Body of pancreas (tissue), 4 donors: ENCODE results near the gene TRUB1. TPM values are rescaled to one million over a fixed set of nuclear protein-coding genes. Genes with fewer than 3 reads are reported as not detected.

Source experiments
- ATAC-seq: fragments of 150-250 bp; one replicate; pipeline ENCODE4 v1.9.1; 2016
- DNase-seq, 4 donors: peaks; one replicate each; pipeline ENCODE4 v3.0.0-alpha.2; 2019
- H3K27ac ChIP-seq, 4 donors: fragments of 200-600 bp; sonication (generic); 1 replicate in 3 of 4; 2 replicates in 1 of 4; pipeline versions ENCODE4 v1.5.1 to v1.6.1; 2016 to 2019; ENCODE audit warnings: mild to moderate bottlenecking in 1 of 4, mixed read lengths in 1 of 4, moderate library complexity in 1 of 4
- H3K27me3 ChIP-seq, 2 donors: fragments of 200-600 bp; sonication (generic); one replicate each; pipeline ENCODE4 v1.6.0; 2016; ENCODE audit warnings: mild to moderate bottlenecking in 1 of 2
- H3K36me3 ChIP-seq, 2 donors: fragments of 200-600 bp; sonication (generic); replicated peaks in 1 of 2; 2 replicates each; pipeline ENCODE4 v1.5.1; 2016; ENCODE audit warnings: low read depth in 2 of 2; ENCODE audit not compliant: insufficient read depth in 1 of 2
- H3K4me1 ChIP-seq: fragments of 200-600 bp; sonication (generic); one replicate; pipeline ENCODE4 v1.6.0; 2016
- H3K4me3 ChIP-seq, 2 donors: fragments of 200-600 bp; sonication (generic); 1 replicate in 1 of 2; 2 replicates in 1 of 2; pipeline ENCODE4 v1.5.1; 2016 to 2019
- H3K9me3 ChIP-seq, 3 donors: fragments of 200-600 bp; sonication (generic); 1 replicate in 2 of 3; 2 replicates in 1 of 3; pipeline ENCODE4 v1.5.1; 2016
- POLR2A ChIP-seq, 3 donors: fragments of 450-650 bp; IDR thresholded peaks; one replicate each; pipeline ENCODE4 v1.6.1; 2016; ENCODE audit warnings: antibody characterized with exemption in 3 of 3, mild to moderate bottlenecking in 2 of 3
- WGBS, 2 donors: methylation state at CpG; one replicate each; pipeline ENCODE4 v1.1.5; 2017; 5-methylcytosine and 5-hydroxymethylcytosine counted together
- intact Hi-C: fragments of 100-400 bp; cut with DNase I; formaldehyde crosslinking; loops from one replicate; pipeline ENCODE4 v1.15.1; 2023
- total RNA-seq, 2 donors: library from RNA; depleted of rRNA; stranded (reverse); fragments of >200 nt; gene quantifications; one replicate each; pipeline ENCODE4 v1.1.0, GENCODE V29; 2016
- TF ChIP-seq, protein P1 (sequence below), 7 experiments: fragments of 450-650 bp in 4 of 7; fragments of 200-600 bp in 3 of 7; sonication (generic) in 3 of 7; IDR thresholded peaks; one replicate each; pipeline ENCODE4 v1.5.1; 2016 to 2019; ENCODE audit warnings: antibody characterized with exemption in 7 of 7

TRUB1 gene
- total RNA-seq, 2 donors from 2014 or later, result 12.2 to 38.2 TPM

DNA sequence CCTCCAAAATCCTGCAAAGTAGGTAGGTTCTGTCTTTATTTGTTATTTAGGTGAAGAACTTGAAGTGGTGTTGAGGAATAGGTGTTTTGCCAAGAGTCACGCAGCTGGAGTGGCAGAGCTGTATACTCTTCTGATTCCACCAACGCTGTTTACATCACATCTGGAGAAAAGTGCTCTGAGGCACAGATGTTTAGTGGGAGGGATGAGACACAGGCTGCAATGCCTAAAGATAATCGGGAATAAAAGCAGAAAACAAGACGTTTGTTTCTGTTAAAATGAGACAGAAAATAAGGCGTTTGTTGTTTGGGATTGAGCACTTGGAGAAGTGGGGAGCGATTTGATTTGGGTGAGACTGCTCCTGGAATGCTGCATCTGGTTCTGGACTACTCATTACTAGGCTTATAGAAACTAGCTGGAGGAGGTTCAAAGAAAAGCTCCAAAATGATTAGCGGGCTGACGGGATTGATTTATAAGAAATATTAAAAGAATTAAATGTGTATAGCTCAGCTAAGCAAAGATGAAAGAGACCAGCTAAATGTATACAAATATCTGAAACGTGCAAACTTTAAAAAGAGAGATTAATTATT is 54.3 kb downstream of the TRUB1 start:
- TF ChIP-seq, protein P1, sequence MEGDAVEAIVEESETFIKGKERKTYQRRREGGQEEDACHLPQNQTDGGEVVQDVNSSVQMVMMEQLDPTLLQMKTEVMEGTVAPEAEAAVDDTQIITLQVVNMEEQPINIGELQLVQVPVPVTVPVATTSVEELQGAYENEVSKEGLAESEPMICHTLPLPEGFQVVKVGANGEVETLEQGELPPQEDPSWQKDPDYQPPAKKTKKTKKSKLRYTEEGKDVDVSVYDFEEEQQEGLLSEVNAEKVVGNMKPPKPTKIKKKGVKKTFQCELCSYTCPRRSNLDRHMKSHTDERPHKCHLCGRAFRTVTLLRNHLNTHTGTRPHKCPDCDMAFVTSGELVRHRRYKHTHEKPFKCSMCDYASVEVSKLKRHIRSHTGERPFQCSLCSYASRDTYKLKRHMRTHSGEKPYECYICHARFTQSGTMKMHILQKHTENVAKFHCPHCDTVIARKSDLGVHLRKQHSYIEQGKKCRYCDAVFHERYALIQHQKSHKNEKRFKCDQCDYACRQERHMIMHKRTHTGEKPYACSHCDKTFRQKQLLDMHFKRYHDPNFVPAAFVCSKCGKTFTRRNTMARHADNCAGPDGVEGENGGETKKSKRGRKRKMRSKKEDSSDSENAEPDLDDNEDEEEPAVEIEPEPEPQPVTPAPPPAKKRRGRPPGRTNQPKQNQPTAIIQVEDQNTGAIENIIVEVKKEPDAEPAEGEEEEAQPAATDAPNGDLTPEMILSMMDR (IDR thresholded peaks at IDR 0.05), result no peak
- no peak for TF ChIP-seq POLR2A (IDR thresholded peaks at IDR 0.05)

GRCh38 chr10:114995468-114996247 is 57.7 kb downstream of the TRUB1 start:
- Histone ChIP-seq H3K4me3 (no peak overlapping the region), H3K27me3 (no peaks in the 10 kb centered on the region), H3K4me1 (no peaks in the 10 kb centered on the region), H3K9me3 (no peaks in the 10 kb centered on the region), H3K27ac (no peak overlapping the region), H3K36me3 (no peaks in the 10 kb centered on the region)
- ATAC-seq (no peak), DNase-seq (no peak)
- TF ChIP-seq POLR2A (IDR thresholded peaks at IDR 0.05), result no peak
- TF ChIP-seq, protein P1 (IDR thresholded peaks at IDR 0.05), result no peak
- intact Hi-C loops, result no loop called here
- 82 to 84% methylated on average over 6 of the region's 6 CpGs for WGBS, 2 donors

More for the DNA sequence above, 54.3 kb downstream of the TRUB1 start:
- intact Hi-C loops, result no loop called here
- H3K4me3 ChIP-seq, result no peak overlapping the region
- 78 to 85% methylated on average over 9 of the region's 9 CpGs for WGBS, 2 donors
- no peak overlapping the region for H3K27ac ChIP-seq
- no peak for DNase-seq
- no peaks in the 10 kb centered on the region for H3K36me3 ChIP-seq
- ATAC-seq, result no peak
- H3K9me3 ChIP-seq, result no peaks in the 10 kb centered on the region
- peaks cover 4% of the 10 kb centered on the region for H3K4me1 ChIP-seq
- H3K27me3 ChIP-seq, result no peaks in the 10 kb centered on the region

GRCh38 chr10:114996542-114996941 is 58.5 kb downstream of the TRUB1 start:
- Histone ChIP-seq H3K9me3 (no peaks in the 10 kb centered on the region), H3K36me3 (no peaks in the 10 kb centered on the region), H3K27ac (no peak overlapping the region), H3K4me1 (no peaks in the 10 kb centered on the region), H3K4me3 (no peak overlapping the region), H3K27me3 (no peaks in the 10 kb centered on the region)
- no peak for TF ChIP-seq POLR2A (IDR thresholded peaks at IDR 0.05)
- TF ChIP-seq, protein P1 (IDR thresholded peaks at IDR 0.05), result no peak
- intact Hi-C loops, result no loop called here
- WGBS, 2 donors, result 90 to 93% methylated on average over 4 of the region's 4 CpGs
- ATAC-seq, result no peak
- no peak for DNase-seq

DNA sequence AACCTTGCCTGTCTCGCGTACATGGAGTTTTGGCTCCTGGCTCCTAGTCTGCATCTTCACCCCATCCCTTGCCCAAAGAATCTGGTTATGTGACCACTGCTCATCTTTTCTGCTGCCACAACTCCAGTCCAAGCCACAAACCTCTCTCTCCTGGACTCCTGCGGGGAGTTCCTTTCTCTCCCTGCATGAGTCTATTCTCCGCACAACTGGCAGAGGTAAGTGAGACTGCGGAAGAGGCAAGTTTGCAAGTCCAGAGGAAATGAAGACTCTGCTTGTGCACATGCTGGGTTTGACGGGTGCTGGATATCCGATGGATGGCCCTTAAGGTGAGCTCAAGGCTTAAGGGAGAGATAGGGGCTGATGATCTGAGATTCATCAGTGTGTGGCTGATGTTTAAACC is 61.0 kb downstream of the TRUB1 start:
- Histone ChIP-seq H3K9me3 (no peaks in the 10 kb centered on the region), H3K36me3 (no peaks in the 10 kb centered on the region), H3K4me3 (no peak overlapping the region), H3K27ac (no peak overlapping the region), H3K4me1 (no peaks in the 10 kb centered on the region), H3K27me3 (no peaks in the 10 kb centered on the region)
- TF ChIP-seq, protein P1 (IDR thresholded peaks at IDR 0.05), result no peak
- TF ChIP-seq POLR2A (IDR thresholded peaks at IDR 0.05), result no peak
- ATAC-seq, result no peak
- intact Hi-C loops, result no loop called here
- WGBS, 2 donors, result 97 to 98% methylated on average over 7 of the region's 7 CpGs
- DNase-seq, result no peak
